GM19455 (cell line): ENCODE measurements around the gene SMIM10.
"Not testable (repeated sequence)": the region's sequence is repeated elsewhere in the genome, so short reads cannot be mapped to it uniquely, and the experiment has no call there.

ENCODE experiments used
- ATAC-seq: cut with Tn5 transposase; IDR thresholded peaks from one replicate; pipeline ENCODE4 v1.9.1; 2021; ENCODE audit not compliant: unreplicated experiment

Gene SMIM10

DNA sequence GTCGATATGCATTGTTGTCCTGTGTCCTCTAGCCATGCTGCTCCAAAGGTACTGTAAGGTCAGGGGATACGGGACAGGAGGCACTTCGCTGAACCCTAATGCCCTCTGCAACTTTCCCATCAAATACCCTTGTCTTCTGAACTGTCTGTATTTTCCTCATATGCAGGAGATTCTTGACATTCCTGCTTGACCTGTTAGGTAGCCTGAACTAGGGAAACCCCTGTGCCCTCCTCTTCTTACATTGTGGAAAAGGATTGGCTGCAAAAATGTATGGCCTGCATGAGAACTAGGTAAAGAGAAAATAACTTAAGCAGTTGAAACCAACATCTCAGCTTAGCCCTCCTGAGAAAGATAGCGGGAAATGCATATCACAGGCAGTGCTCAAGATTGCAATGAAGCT is 20.1 kb downstream of the SMIM10 start:
- no peak for ATAC-seq

DNA sequence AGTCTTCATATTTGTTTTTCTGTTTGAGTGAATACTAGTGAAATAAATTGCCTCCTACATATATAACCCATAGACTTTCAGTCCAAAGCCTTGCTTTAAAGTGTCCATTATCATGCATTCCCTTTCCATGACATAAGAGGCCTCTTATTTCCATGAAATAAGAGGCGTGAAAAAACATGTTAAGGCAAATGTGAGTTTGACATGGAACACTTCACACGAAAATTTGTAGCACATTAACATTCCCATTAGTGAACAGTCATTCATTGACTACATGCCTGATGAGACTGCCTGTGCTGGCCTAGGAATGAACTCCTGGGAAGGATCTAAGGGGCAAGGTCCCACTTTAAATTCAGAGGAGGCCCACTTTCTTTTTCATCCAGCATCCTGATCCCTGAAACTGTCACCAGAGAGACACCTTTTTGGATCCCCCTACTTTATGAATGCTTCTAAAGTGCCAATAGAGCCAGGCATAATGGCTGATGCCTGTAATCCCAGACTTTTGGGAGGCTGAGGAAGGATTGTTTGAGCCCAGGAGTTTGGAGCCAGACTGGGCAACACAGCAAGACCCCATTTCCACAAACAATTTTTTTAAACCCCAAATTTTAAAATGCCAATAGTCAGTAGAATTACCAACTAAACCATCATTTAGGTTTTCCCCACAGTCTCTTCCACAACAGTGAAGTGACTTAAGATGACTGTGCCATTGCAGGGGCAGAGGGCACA is 24.9 kb downstream of the SMIM10 start:
- no peak for ATAC-seq

DNA sequence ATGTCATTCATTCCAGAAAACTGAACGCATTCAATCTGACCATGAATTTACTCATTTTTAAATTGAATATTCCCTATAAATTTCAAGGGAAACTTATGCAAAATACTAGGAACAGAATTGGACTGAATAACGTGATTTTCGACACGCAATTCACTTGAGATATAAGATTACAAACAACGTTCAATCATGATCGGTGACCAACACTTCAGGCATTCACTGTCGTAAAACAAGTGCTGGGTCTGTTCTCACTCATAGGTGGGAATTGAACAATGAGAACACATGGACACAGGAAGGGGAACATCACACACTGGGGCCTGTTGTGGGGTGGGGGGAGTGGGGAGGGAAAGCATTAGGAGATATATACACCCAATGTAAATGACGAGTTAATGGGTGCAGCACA is 29.1 kb downstream of the SMIM10 start:
- ATAC-seq = not testable (repeated sequence)

DNA sequence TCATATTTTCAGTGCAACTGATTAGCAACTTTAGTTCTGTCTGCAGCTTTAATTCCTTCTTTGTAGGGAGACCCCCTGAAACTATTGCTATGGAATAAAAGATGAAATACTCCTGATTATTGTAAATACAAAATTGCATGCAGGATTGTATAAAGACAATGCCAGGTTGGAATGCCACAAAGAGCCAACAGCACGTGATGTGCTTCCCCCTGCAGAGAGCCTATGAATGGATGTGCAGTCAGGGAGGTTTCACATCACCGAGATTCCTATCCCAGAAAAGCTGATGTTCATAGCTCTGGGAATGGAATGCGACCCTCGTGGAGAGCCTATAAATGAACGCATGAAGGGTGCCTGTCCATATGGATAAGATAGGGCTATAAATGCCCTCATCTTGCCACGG is 33.0 kb downstream of the SMIM10 start:
- ATAC-seq = not testable (repeated sequence)

DNA sequence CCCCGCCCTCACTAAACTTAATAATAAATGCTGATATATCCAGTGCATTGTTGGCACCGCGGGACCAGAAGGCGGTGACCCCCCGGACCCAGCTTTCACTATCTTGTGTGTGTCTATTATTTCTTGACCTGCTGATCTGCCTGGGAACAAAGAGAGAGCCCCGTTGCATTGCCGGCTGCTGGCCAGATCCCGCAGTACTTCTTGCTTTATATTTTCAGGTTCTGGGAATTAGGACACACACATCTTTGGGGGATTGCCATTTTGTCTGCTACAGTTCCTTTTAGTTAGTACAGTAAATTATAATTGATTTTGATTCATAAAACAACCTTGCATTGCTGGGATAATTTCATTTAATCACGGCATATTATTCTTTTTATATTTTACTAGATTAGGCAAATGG is 33.7 kb downstream of the SMIM10 start:
- ATAC-seq = no peak

DNA sequence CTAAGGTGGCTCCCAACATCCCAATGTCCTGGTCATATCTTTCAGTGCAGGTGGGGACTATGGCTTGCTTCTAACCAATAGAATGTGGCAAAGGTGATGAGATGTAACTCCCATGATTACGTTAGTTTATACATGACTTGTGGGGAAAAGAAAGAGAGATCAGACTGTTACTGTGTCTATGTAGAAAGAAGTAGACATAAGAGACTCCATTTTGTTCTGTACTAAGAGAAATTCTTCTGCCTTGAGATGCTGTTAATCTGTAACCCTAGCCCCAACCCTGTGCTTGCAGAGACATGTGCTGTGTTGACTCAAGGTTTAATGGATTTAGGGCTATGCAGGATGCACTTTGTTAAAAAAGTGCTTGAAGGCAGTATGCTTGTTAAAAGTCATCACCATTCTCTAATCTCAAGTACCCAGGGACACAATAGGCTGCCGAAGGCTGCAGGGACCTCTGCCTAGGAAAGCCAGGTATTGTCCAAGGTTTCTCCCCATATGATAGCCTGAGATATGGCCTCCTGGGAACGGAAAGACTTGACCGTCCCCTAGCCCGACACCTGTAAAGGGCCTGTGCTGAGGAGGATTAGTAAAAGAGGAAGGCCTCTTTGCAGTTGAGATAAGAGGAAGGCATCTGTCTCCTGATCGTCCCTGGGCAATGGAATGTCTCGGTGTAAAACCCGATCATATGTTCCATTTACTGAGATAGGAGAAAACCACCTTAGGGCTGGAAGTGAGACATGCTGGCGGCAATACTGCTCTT is 39.6 kb downstream of the SMIM10 start:
- ATAC-seq = not testable (repeated sequence)

DNA sequence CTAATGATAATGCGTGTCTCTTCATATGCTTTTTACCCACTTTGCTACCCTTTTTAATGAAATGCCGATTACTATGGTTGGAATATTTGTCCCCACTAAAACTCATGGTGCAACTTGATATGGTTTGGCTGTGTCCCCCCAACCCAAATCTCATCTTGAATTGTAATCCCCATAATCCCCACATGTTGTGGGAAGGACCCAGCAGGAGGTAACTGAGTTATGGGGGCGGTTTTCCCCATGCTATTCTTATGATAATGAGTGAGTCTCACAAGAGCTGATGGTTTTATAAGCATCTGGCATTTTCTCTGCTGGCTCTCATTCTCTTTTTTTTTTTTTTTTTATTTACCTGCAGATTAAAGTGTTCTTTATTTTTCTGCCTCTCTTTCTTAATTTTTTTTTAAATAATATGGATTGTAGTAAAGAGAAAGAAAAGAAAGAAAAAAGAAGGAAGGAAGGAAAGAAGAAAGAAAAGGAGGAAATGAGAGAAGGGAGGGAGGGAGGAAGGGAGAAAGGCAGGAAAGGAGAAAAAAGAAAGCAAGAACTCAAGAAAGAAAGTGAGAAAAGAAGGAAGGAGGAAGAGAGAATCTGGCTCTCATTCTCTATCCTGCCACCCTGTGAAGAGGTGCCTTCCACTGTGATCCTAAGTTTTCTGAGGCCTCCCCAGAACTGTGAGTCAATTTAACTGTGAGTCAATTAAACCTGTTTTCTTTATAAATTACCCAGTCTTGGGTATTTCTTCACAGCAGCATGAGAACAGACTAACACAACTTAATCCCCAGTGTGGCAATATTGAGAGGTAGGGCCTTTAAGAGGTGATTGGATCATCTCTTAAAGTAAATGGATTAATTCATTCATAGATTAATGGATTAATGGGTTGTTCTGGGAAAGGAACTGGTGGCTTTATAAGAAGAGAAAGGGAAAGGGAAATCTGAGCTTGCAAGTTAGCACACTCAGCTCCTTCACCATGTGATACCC is 50.6 kb downstream of the SMIM10 start:
- ATAC-seq = not testable (repeated sequence)
